Testis (tissue), 2 donors: ENCODE measurements around the gene RNF220.

ENCODE experiments used
- CTCF ChIP-seq, 3 experiments: fragments of 450-650 bp in 2 of 3; fragments of 200-600 bp in 1 of 3; sonication (generic) in 1 of 3; IDR thresholded peaks; one replicate each; pipeline ENCODE4 v1.5.1; 2016 to 2019; ENCODE audit warnings: antibody characterized with exemption in 3 of 3, mild to moderate bottlenecking in 2 of 3, moderate library complexity in 1 of 3
- POLR2A ChIP-seq: fragments of 450-650 bp; IDR thresholded peaks from one replicate; pipeline ENCODE4 v1.6.1; 2017; ENCODE audit warnings: antibody characterized with exemption, mild to moderate bottlenecking, moderate library complexity

GRCh38 chr1:44566281-44567046 lies 161.4 kb downstream of the RNF220 start:
- TF ChIP-seq POLR2A (no peak), CTCF (IDR thresholded peaks at IDR 0.05) (no peak)
